AG04450 (cell line): ENCODE data around the gene PPP1R27. TPM values are rescaled to one million over a fixed set of nuclear protein-coding genes. Genes with fewer than 3 reads are reported as not detected.

Experiments used
- CTCF ChIA-PET: fragments of 300-600, 350-600 bp; formaldehyde crosslinking; extraction: SDS; loops from one replicate; lab custom pipeline; 2022; ENCODE audit warnings: antibody characterized with exemption, inconsistent platforms; lab: Charles Lee
- POLR2A ChIA-PET: fragments of 350-600 bp; formaldehyde crosslinking; extraction: SDS; loops from one replicate; lab custom pipeline; 2021; ENCODE audit warnings: antibody characterized with exemption, inconsistent platforms; lab: Yijun Ruan, JAX
- DNase-seq: peaks from one replicate; pipeline ENCODE4 v3.0.0-alpha.2; 2011; ENCODE audit warnings: low read depth, low spot score
- H3K27ac ChIP-seq: one replicate; pipeline ENCODE4 v1.5.1; 2012; ENCODE audit warnings: low read depth, low read length, control low read depth
- H3K27me3 ChIP-seq: one replicate; pipeline ENCODE4 v1.6.0; 2012; ENCODE audit warnings: low read length; ENCODE audit not compliant: control insufficient read depth, insufficient read depth
- H3K4me3 ChIP-seq: 2 replicates; pipeline ENCODE4 v1.5.1; 2011; ENCODE audit warnings: mild to moderate bottlenecking, low read depth, low read length, control low read depth
- H3K9me3 ChIP-seq: 2 replicates; pipeline ENCODE4 v1.5.1; 2012; ENCODE audit warnings: low read length; ENCODE audit not compliant: control insufficient read depth, insufficient read depth
- CTCF ChIP-seq: IDR thresholded peaks from 2 replicates; pipeline ENCODE4 v1.5.1; 2011; ENCODE audit warnings: low read depth, low read length, control low read depth, inconsistent platforms
- polyA plus RNA-seq: library from polyadenylated mRNA; depleted of rRNA; stranded (reverse); fragments of >200 nt; gene quantifications from 2 replicates; pipeline ENCODE4 v1.2.3, GENCODE V29; 2011

The PPP1R27 gene
- polyA plus RNA-seq, 1 experiment: not detected

DNA sequence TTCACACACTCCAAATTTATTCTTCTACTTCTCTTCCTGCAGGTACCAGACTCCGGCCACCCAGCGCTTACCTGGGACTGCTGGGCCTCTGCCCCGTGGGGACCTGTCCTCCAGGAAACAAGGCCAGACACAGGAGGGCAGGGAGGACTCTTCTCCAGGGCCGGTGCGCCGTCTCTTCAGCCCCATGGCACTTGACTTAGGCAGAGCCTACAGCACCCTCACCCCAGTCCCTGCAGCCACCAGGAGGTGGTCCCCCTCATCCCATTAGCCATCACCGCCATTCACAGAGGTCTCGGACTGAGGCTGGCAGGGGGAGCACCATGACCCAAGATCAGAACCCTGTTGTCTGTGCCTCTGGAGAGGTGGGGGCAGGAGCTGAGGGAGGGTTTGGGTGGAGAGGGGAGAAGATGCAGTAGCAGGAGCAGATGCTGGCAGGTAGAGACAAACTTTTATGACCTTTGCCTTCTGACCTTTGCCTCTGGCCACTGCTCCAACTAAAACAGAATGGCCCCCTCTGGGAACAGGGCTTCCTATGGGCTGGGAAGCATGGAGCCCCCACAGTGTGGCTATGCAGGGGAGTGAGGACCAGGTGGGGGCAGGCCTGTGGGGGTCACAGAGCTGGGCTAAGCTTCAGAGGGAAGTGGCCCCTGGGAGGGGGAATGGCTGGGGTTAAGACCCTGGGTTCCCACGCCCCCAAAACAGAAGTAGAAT, 32.6 kb downstream of the PPP1R27 start:
- peaks cover 68% of the 10 kb centered on the region for H3K27me3 ChIP-seq
- ChIA-PET POLR2A (no interaction called here), CTCF (no interaction called here)

GRCh38 chr17:81801327-81801726, 33.5 kb downstream of the PPP1R27 start:
- CTCF ChIA-PET: no interaction called here
- Histone ChIP-seq H3K9me3 (no peaks in the 10 kb centered on the region; the same call in none of the 2 replicates), H3K27ac (no peak overlapping the region), H3K27me3 (peaks cover 59% of the 10 kb centered on the region), H3K4me3 (no peak overlapping the region)
- POLR2A ChIA-PET: no interaction called here
- TF ChIP-seq CTCF: no peak
- no peak for DNase-seq

More for the DNA sequence above, 32.6 kb downstream of the PPP1R27 start:
- H3K4me3 ChIP-seq: no peak overlapping the region
- H3K9me3 ChIP-seq: no peaks in the 10 kb centered on the region; the same call in none of the 2 replicates
- no peak for TF ChIP-seq CTCF
- no peak overlapping the region for H3K27ac ChIP-seq
- DNase-seq: no peak

DNA sequence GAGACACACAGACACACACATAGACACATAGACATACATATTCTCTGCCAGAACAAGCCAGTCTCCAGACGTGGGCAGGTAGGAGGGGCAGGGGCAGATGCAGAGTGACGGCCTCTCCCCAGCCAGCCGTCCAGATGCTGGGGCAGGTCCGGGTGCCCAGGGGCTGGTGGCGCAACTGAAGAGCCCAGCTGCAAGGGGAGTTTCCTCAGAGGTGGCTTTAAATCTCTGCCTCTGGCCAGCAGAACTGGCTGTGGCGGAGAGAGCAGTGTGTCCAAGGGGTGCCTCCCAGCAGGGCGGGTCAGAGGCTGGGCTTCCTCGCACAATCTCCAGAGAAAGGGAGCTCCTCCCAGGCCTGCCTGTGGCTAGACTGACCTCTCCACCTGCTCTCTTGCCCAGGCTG, 40.3 kb downstream of the PPP1R27 start:
- DNase-seq: no peak
- ChIA-PET POLR2A (no interaction called here), CTCF (no interaction called here)
- H3K4me3 ChIP-seq: no peak overlapping the region
- peaks cover 6% of the 10 kb centered on the region for H3K27me3 ChIP-seq
- no peak for TF ChIP-seq CTCF
- H3K9me3 ChIP-seq: peaks cover 7% of the 10 kb centered on the region; the same call in 1 of the 2 replicates
- no peak overlapping the region for H3K27ac ChIP-seq

DNA sequence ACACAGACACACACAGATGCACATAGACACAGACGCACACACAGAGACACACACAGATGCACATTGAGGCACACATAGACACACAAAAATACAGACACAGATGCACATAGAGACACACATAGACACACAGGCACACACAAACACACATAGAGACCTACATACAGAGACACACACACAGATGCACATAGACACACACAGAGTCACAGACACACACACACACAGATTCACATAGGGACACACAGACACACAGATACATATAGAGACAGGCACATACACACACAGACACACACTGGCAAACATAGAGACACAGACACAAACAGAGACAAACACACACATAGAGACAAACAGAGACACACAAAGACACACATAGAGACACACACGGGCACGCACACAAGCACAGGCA, 40.8 kb downstream of the PPP1R27 start:
- ChIA-PET CTCF (no interaction called here), POLR2A (no interaction called here)
- H3K9me3 ChIP-seq: peaks cover 7% of the 10 kb centered on the region; the same call in 1 of the 2 replicates
- H3K27me3 ChIP-seq: peaks cover 3% of the 10 kb centered on the region
- TF ChIP-seq CTCF: no peak
- H3K4me3 ChIP-seq: no peak overlapping the region
- no peak overlapping the region for H3K27ac ChIP-seq
- no peak for DNase-seq
